Measurements from ENCODE around the gene CDHR1. TPM values are rescaled to one million over a fixed set of nuclear protein-coding genes. Genes with fewer than 3 reads are reported as not detected.

Gene CDHR1
- total and polyA plus RNA-seq, 2 donors (not counting 1 experiment from before 2014, with no cell fraction given) = 0.05 TPM; not detected in 1

DNA sequence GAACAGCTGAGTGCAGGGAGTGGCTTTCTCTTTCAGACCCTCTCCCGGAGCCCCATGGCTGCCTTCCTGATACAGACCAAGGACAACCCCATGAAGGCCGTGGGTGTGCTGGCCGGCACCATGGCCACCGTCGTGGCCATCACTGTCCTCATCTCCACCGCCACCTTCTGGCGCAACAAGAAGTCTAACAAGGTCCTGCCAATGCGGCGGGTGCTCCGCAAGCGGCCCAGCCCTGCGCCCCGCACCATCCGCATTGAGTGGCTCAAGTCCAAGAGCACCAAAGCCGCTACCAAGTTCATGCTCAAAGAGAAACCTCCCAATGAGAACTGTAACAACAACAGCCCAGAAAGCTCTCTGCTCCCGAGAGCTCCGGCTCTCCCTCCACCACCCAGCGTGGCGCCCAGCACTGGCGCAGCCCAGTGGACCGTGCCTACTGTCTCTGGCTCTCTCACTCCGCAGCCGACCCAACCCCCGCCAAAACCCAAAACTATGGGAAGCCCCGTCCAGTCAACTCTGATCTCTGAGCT, 19.8 kb downstream of the CDHR1 start:
- H4K20me1 ChIP-seq (ENCODE audit: control insufficient read depth, extremely low read depth, insufficient read depth, low read length) = no peaks in the 10 kb centered on the region
- H3K9me3 ChIP-seq (ENCODE audit: control insufficient read depth, insufficient read depth, low read depth, low read length) = no peaks in the 10 kb centered on the region
- no peak overlapping the region for H3K4me3 ChIP-seq (replicated peaks in 1 of 4; ENCODE audit: control extremely low read depth in 1 of 4, insufficient read depth in 1 of 4, low read depth in 3 of 4, low read length in 4 of 4)
- no peaks in the 10 kb centered on the region for H3K79me2 ChIP-seq (ENCODE audit: control insufficient read depth, insufficient read depth, low read length)
- H3K27ac ChIP-seq (ENCODE audit: insufficient read depth, low read length) = no peak overlapping the region
- H3K4me2 ChIP-seq (ENCODE audit: extremely low read depth, insufficient read depth, low read length) = no peak overlapping the region
- no peaks in the 10 kb centered on the region for H3K27me3 ChIP-seq (ENCODE audit: control insufficient read depth, insufficient read depth, low read length)
- H2AFZ ChIP-seq (ENCODE audit: low read length) = no peak overlapping the region
- H3K36me3 ChIP-seq (ENCODE audit: control insufficient read depth, insufficient read depth, low read length) = no peaks in the 10 kb centered on the region
- no peaks in the 10 kb centered on the region for H3K4me1 ChIP-seq (ENCODE audit: control insufficient read depth, extremely low read depth, insufficient read depth, low read length)
- no peak for DNase-seq (ENCODE audit: low read depth in 2 of 2)
- TF ChIP-seq, protein P1, sequence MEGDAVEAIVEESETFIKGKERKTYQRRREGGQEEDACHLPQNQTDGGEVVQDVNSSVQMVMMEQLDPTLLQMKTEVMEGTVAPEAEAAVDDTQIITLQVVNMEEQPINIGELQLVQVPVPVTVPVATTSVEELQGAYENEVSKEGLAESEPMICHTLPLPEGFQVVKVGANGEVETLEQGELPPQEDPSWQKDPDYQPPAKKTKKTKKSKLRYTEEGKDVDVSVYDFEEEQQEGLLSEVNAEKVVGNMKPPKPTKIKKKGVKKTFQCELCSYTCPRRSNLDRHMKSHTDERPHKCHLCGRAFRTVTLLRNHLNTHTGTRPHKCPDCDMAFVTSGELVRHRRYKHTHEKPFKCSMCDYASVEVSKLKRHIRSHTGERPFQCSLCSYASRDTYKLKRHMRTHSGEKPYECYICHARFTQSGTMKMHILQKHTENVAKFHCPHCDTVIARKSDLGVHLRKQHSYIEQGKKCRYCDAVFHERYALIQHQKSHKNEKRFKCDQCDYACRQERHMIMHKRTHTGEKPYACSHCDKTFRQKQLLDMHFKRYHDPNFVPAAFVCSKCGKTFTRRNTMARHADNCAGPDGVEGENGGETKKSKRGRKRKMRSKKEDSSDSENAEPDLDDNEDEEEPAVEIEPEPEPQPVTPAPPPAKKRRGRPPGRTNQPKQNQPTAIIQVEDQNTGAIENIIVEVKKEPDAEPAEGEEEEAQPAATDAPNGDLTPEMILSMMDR (conservative IDR thresholded peaks at IDR 0.05 in 1 of 2, IDR thresholded peaks at IDR 0.05 in 1 of 2; ENCODE audit: low read depth in 1 of 2, low read length in 2 of 2) = no peak
- no peak for TF ChIP-seq EZH2 (IDR thresholded peaks at IDR 0.05; ENCODE audit: low read length, missing control alignments)
- H3K9ac ChIP-seq (ENCODE audit: insufficient read depth, low read length) = no peak overlapping the region

DNA sequence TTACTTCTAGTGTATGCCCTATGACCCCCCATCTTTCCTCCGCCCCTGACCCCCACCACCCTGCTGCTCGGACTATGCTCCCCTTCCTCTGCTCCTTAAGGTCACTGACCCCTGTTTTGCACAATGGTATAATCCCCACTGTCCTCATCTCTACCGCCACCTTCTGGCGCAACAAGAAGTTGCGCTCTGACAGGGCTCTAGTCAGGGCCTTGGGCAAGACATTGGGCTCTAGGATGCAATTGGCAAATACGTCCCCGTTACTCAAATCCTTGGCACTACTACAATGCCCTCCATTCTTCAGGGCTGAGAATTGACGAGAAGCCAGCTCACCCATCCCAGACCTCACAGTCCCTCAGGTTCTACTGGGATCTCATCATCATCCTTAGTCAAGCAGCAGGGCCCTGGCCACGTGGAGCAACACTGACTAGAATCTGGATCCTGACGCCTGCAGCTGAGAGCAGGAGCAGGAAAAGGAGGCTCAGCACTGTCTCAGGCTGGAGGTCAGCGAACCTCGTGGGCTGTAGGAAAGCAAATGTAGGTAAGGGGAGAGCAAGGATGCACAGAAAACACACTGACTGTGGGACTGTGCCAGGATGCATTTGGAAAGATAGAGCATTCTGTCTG, 20.4 kb downstream of the CDHR1 start:
- Histone ChIP-seq H3K36me3 (ENCODE audit: control insufficient read depth, insufficient read depth, low read length) (no peaks in the 10 kb centered on the region), H3K4me2 (ENCODE audit: extremely low read depth, insufficient read depth, low read length) (no peak overlapping the region), H2AFZ (ENCODE audit: low read length) (no peak overlapping the region), H3K27ac (ENCODE audit: insufficient read depth, low read length) (no peak overlapping the region), H3K9me3 (ENCODE audit: control insufficient read depth, insufficient read depth, low read depth, low read length) (no peaks in the 10 kb centered on the region), H3K27me3 (ENCODE audit: control insufficient read depth, insufficient read depth, low read length) (no peaks in the 10 kb centered on the region), H3K4me1 (ENCODE audit: control insufficient read depth, extremely low read depth, insufficient read depth, low read length) (no peaks in the 10 kb centered on the region), H3K9ac (ENCODE audit: insufficient read depth, low read length) (no peak overlapping the region), H3K4me3 (replicated peaks in 1 of 4; ENCODE audit: control extremely low read depth in 1 of 4, insufficient read depth in 1 of 4, low read depth in 3 of 4, low read length in 4 of 4) (no peak overlapping the region), H4K20me1 (ENCODE audit: control insufficient read depth, extremely low read depth, insufficient read depth, low read length) (no peaks in the 10 kb centered on the region), H3K79me2 (ENCODE audit: control insufficient read depth, insufficient read depth, low read length) (no peaks in the 10 kb centered on the region)
- no peak for TF ChIP-seq EZH2 (IDR thresholded peaks at IDR 0.05; ENCODE audit: low read length, missing control alignments)
- TF ChIP-seq, protein P1 (conservative IDR thresholded peaks at IDR 0.05 in 1 of 2, IDR thresholded peaks at IDR 0.05 in 1 of 2; ENCODE audit: low read depth in 1 of 2, low read length in 2 of 2) = no peak
- DNase-seq (ENCODE audit: low read depth in 2 of 2) = no peak

DNA sequence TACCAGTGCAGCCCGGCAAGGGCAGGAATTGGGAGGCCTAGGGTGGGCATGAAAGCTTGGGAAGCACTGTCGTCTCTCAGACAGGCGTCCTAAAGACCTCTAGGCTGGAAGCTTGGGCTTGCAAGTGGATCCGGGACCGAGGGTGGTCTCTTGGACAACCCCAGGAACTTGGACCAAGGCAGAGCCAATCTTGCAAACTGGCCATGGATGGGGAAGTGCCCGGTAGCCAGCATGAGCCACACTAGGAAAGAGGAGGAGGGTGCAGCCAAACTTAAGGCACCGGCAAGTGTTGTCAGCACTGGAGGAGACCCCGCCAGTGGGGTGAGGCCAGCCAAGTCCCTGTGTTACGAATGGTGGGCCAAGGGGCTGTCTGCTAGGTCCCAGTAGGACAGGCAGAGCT, 22.5 kb downstream of the CDHR1 start:
- Histone ChIP-seq H3K27ac (ENCODE audit: insufficient read depth, low read length) (no peak overlapping the region), H3K4me2 (ENCODE audit: extremely low read depth, insufficient read depth, low read length) (no peak overlapping the region), H3K79me2 (ENCODE audit: control insufficient read depth, insufficient read depth, low read length) (no peaks in the 10 kb centered on the region), H3K9ac (ENCODE audit: insufficient read depth, low read length) (no peak overlapping the region), H3K9me3 (ENCODE audit: control insufficient read depth, insufficient read depth, low read depth, low read length) (no peaks in the 10 kb centered on the region), H2AFZ (ENCODE audit: low read length) (no peak overlapping the region), H3K4me3 (replicated peaks in 1 of 4; ENCODE audit: control extremely low read depth in 1 of 4, insufficient read depth in 1 of 4, low read depth in 3 of 4, low read length in 4 of 4) (no peak overlapping the region), H4K20me1 (ENCODE audit: control insufficient read depth, extremely low read depth, insufficient read depth, low read length) (no peaks in the 10 kb centered on the region), H3K4me1 (ENCODE audit: control insufficient read depth, extremely low read depth, insufficient read depth, low read length) (no peaks in the 10 kb centered on the region), H3K27me3 (ENCODE audit: control insufficient read depth, insufficient read depth, low read length) (no peaks in the 10 kb centered on the region), H3K36me3 (ENCODE audit: control insufficient read depth, insufficient read depth, low read length) (no peaks in the 10 kb centered on the region)
- no peak for DNase-seq (ENCODE audit: low read depth in 2 of 2)
- TF ChIP-seq, protein P1 (conservative IDR thresholded peaks at IDR 0.05 in 1 of 2, IDR thresholded peaks at IDR 0.05 in 1 of 2; ENCODE audit: low read depth in 1 of 2, low read length in 2 of 2) = no peak
- no peak for TF ChIP-seq EZH2 (IDR thresholded peaks at IDR 0.05; ENCODE audit: low read length, missing control alignments)
